HFFc6 (cell line): ENCODE results near the gene HRH1. TPM values are rescaled to one million over a fixed set of nuclear protein-coding genes. Genes with fewer than 3 reads are reported as not detected.

Experiments used
- DNase-seq: peaks from one replicate; pipeline ENCODE4 v3.0.0-alpha.2; 2018
- H3K27ac Mint-ChIP-seq: 2 replicates; pipeline ENCODE4 v1.8.0; 2020; ENCODE audit warnings: mild to moderate bottlenecking, mixed read lengths
- H3K27me3 Mint-ChIP-seq: 2 replicates; pipeline ENCODE4 v1.8.0; 2021; ENCODE audit warnings: mild to moderate bottlenecking, moderate library complexity, mixed read lengths; ENCODE audit not compliant: insufficient read depth
- H3K36me3 Mint-ChIP-seq: 2 replicates; pipeline ENCODE4 v1.8.0; 2021; ENCODE audit warnings: low read depth, mixed read lengths
- H3K4me1 Mint-ChIP-seq: 2 replicates; pipeline ENCODE4 v1.8.0; 2020; ENCODE audit warnings: low read depth, mixed read lengths
- H3K4me3 Mint-ChIP-seq: 2 replicates; pipeline ENCODE4 v1.8.0; 2020; ENCODE audit warnings: mild to moderate bottlenecking, moderate library complexity, mixed read lengths
- H3K9me3 Mint-ChIP-seq: 2 replicates; pipeline ENCODE4 v1.8.0; 2020; ENCODE audit warnings: mild to moderate bottlenecking, mixed read lengths
- total RNA-seq, 6 experiments: library from RNA; stranded (reverse); fragmentation: NEBNext Ultra II Directional; extraction: Animal tissue kit (Norgen Biotek cat#: 25700); gene quantifications; 2 replicates in 1 of 6; 3 replicates in 5 of 6; pipeline ENCODE4 v1.2.3, GENCODE V29; 2021
- TF ChIP-seq, protein P1 (sequence below): fragments of 200-600 bp; sonication (generic); IDR thresholded peaks from 2 replicates; pipeline ENCODE4 v1.5.0; 2021; ENCODE audit warnings: antibody characterized with exemption, mild to moderate bottlenecking

Gene HRH1
- total RNA-seq, 6 experiments from 2014 or later, result 4.9 to 8.4 (median 6.4) TPM

DNA sequence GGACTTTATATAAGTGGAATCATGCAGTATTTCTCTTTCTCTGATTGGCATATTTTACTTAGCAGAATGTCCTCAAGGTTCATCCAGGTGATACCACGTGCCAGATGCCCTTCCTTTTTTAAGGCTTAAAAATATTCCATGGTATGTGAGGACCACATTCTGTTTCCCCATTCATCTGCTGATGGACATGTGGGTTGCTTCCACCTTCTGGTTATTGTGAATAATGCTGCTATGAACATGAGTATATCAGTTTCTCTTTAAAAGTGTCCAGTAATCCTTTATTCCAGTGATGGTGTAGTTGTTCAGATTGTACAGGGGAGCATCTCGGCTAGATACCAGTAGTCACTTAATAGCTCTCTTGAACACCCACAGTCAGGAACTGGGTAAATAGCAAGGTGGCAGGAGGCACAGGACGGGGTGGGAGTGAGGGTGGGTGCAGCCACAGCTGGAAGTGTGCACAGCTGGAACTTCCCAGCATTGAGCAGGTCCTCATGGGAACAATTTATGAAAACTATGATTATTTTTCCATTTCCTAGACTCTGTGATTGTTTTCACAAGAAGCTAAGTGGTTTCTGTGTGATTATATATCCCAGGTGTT, 67.6 kb downstream of the HRH1 start:
- Mint-ChIP-seq H3K27me3 (peaks cover 5% of the 10 kb centered on the region), H3K36me3 (peaks cover 16% of the 10 kb centered on the region; the same call in 1 of the 2 replicates), H3K9me3 (no peaks in the 10 kb centered on the region), H3K4me1 (peaks cover 43% of the 10 kb centered on the region), H3K27ac (no peak overlapping the region), H3K4me3 (no peak overlapping the region)
- TF ChIP-seq, protein P1, sequence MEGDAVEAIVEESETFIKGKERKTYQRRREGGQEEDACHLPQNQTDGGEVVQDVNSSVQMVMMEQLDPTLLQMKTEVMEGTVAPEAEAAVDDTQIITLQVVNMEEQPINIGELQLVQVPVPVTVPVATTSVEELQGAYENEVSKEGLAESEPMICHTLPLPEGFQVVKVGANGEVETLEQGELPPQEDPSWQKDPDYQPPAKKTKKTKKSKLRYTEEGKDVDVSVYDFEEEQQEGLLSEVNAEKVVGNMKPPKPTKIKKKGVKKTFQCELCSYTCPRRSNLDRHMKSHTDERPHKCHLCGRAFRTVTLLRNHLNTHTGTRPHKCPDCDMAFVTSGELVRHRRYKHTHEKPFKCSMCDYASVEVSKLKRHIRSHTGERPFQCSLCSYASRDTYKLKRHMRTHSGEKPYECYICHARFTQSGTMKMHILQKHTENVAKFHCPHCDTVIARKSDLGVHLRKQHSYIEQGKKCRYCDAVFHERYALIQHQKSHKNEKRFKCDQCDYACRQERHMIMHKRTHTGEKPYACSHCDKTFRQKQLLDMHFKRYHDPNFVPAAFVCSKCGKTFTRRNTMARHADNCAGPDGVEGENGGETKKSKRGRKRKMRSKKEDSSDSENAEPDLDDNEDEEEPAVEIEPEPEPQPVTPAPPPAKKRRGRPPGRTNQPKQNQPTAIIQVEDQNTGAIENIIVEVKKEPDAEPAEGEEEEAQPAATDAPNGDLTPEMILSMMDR, result peak; percentile 49
- DNase-seq, result no peak

DNA sequence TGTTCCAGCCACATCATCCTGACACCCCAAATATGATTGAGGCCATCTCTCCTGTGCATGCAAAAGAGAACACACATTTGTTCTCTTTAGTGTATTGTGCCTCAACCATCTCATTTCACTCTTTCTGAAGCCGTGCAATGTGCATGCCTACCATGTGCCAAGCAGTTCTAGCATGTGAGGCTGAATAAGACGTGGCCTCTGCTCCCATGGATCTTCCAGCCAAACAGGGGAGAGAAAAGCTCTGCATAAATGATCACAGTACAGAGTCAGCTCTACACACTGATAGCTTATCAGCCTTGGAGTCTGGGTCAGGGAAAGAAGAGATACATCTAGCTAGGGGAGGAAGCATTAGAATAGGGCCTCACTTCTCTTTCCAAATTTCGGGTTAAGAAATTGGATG, 69.7 kb downstream of the HRH1 start:
- Mint-ChIP-seq H3K4me1 (peaks cover 54% of the 10 kb centered on the region), H3K4me3 (peak overlapping the region; percentile 37; the same call in 1 of the 2 replicates), H3K36me3 (peaks cover 16% of the 10 kb centered on the region; the same call in 1 of the 2 replicates), H3K9me3 (no peaks in the 10 kb centered on the region), H3K27ac (peak overlapping the region; percentile 67), H3K27me3 (peaks cover 7% of the 10 kb centered on the region)
- TF ChIP-seq, protein P1, result no peak
- DNase-seq, result no peak

DNA sequence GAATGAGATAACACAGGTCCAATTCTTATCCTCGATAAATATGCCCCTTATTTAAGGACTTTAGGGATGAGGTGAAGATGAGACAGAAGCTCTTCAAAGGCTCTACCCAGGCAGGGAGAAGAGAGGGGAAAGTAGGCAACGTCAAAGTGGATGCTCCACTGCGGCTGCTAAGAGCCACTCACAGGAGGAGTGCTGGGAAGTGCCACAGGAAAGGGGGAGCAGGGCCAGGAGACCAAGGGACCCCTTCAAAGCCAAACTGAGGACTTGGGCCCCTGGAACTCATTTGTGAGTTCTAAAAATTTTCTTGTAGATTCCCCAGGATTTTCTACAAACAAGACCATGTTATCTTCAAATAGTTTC, 70.6 kb downstream of the HRH1 start:
- Mint-ChIP-seq H3K9me3 (no peaks in the 10 kb centered on the region), H3K27ac (peak overlapping the region; percentile 92), H3K36me3 (peaks cover 16% of the 10 kb centered on the region; the same call in 1 of the 2 replicates), H3K4me3 (peak overlapping the region; percentile 82), H3K27me3 (peaks cover 7% of the 10 kb centered on the region), H3K4me1 (peaks cover 58% of the 10 kb centered on the region)
- TF ChIP-seq, protein P1, result no peak
- DNase-seq, result no peak

DNA sequence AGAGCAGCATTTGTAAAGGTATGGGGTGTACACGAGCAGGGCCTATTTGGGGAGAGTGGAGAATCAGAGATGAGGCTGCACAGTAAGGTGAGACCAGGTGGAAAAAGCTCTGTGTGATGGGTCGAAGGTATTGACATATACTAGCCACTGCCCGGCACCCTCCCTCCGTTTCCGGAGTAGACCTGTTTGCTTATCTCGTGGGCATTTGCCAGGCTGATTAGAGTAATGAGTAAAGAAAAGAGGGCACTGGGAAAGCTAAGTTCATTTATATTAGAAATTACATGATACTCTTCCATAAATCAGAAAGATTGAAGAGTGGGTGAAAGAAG, 71.7 kb downstream of the HRH1 start:
- peak overlapping the region; percentile 92 for H3K27ac Mint-ChIP-seq
- H3K36me3 Mint-ChIP-seq, result peaks cover 16% of the 10 kb centered on the region; the same call in 1 of the 2 replicates
- H3K4me3 Mint-ChIP-seq, result peak overlapping the region; percentile 82
- peaks cover 7% of the 10 kb centered on the region for H3K27me3 Mint-ChIP-seq
- H3K4me1 Mint-ChIP-seq, result peaks cover 69% of the 10 kb centered on the region
- H3K9me3 Mint-ChIP-seq, result no peaks in the 10 kb centered on the region
- DNase-seq, result no peak
- TF ChIP-seq, protein P1, result no peak

DNA sequence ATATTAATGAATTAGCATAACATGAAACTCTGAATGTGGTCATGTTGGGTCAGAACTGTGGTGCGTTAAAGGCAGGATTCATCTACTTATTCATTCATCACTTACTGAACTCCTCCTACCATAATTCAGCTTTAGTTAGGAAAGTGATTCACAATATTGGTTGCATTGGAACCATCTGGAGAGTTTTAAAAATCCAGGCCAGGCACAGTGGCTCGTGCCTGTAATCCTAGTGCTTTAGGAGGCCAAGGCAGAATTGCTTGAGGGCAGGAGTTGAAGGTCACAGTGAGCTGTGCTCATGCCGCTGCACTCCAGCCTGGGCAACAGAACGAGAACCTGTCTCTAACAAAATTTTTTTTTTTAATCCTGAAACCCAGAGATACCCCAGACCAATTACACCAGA, 73.7 kb downstream of the HRH1 start:
- Mint-ChIP-seq H3K4me1 (peaks cover 60% of the 10 kb centered on the region), H3K27me3 (peaks cover 7% of the 10 kb centered on the region), H3K36me3 (peaks cover 25% of the 10 kb centered on the region; the same call in 1 of the 2 replicates), H3K9me3 (no peaks in the 10 kb centered on the region), H3K27ac (peak overlapping the region; percentile 34; the same call in 1 of the 2 replicates), H3K4me3 (no peak overlapping the region)
- TF ChIP-seq, protein P1, result no peak
- no peak for DNase-seq
